HG02759 (cell line): Measurements from ENCODE around the gene VPS50.

Experiments
- ATAC-seq: cut with Tn5 transposase; IDR thresholded peaks from one replicate; pipeline ENCODE4 v1.9.1; 2021; ENCODE audit warnings: mild to moderate bottlenecking, moderate library complexity; ENCODE audit not compliant: unreplicated experiment

Gene VPS50, protein sequence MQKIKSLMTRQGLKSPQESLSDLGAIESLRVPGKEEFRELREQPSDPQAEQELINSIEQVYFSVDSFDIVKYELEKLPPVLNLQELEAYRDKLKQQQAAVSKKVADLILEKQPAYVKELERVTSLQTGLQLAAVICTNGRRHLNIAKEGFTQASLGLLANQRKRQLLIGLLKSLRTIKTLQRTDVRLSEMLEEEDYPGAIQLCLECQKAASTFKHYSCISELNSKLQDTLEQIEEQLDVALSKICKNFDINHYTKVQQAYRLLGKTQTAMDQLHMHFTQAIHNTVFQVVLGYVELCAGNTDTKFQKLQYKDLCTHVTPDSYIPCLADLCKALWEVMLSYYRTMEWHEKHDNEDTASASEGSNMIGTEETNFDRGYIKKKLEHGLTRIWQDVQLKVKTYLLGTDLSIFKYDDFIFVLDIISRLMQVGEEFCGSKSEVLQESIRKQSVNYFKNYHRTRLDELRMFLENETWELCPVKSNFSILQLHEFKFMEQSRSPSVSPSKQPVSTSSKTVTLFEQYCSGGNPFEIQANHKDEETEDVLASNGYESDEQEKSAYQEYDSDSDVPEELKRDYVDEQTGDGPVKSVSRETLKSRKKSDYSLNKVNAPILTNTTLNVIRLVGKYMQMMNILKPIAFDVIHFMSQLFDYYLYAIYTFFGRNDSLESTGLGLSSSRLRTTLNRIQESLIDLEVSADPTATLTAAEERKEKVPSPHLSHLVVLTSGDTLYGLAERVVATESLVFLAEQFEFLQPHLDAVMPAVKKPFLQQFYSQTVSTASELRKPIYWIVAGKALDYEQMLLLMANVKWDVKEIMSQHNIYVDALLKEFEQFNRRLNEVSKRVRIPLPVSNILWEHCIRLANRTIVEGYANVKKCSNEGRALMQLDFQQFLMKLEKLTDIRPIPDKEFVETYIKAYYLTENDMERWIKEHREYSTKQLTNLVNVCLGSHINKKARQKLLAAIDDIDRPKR

DNA sequence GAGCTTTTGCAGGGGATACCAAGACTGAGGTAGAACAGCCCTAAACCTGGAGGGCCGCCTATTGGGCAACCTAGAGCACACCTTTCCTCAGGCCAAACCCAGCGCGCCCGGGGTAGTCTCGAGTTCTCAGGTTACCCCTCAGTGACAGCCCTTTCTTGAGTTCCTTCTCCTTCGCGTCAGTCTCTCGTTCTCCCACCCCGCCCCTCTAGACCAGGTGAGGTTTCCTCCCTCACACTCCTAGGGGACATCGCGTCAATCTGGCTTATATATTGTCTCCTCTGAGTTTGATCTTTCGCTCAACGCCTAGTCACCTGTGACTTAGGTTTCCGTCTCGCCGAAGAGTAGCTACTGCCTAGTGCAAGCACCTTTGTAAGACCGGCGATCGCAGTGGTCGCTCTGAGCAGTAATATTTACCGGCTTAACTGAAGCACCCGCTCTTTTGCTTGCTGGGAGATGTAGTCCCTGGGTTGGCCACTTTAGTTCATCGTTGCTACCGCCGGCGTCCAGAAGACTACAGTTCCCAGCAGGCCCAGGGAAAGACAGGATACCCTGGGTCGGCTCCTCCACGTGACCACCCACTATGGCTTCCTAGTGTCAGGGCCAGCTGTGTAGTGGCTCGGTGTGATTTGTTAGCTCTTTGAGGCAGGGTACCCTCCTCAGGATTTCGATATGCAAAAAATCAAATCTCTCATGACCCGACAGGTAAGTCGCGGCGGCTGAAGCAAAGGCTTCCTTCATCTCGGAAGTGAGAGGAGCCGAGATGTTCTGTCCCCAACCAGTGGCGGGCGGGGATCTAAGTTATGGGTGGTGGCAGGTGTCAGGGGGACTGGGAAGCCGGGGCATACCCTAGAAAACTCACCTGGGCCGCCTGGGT is at the start of gene VPS50:
TSS of gene VPS50 (plus strand) at position 568 of the 874 bp plus-strand sequence. CDS start at position 670, 102 bp downstream.
- peak; percentile 99 for ATAC-seq

DNA sequence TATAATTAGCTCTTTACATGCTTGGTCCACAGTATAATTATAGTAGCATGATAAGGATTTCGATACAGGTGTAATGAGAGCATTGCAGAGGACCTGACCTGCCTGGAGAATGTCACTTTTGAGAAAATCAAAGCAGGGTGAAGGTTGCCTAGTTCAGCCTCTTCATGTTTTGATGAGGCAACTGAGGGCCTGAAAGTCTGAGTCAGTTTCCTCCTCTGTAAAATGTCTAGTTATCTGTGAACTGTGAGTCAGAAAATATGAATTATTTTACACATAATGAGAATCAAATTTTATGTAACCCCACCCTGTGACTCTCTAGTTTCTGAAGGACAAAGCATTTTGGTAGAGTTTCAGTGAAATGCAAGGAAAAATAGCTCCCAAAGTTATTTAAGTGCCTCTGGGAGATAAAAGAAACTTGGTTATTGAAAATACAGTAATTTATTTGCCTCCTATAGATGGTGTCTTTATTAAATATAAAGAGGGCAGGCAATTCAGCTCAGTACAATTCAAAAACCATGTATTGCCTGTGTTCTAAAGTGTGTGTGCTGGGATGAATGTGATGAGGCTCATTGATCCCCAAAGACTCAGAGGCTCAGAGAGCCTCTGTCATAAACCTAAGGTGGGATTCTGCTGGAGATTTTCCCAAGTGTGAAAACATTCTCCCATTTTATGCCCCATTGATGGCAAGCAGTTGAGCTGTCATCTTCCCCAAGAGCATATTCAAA is 46.7 kb upstream of the VPS50 start:
- ATAC-seq: no peak

DNA sequence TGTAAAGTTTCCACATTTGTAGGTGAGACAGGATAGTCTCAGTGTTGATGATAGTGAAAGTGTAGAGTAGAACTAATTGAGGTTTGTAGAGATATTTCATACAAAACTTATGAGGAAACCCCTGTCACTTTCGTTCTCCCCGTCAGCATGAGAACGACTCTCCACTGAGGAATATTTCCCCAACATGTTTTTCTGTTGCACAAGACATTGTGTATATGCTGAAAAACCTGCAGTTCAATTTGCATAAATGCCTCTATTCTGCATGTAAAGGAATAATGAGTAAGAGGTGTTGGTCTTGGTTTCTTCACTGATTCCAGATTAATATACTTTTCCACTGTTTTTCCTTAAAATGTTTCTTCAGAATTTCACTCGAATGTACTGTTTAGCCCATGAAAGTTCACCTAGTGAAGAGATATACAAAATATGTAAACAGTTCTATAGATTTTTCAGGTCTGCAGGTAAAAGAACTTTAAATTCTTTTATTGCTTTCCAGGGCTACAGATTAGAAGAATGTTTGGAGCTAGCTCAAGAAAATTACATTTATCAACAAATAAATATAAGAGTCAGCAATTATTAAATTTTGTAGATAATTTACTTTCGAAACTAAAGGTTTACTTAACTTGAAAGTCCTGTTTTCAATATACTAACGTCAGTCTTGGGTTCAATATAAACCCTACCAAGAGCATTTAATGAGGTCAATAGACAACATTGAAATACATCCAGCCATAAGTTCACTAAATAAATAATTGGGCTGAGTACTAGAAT is 43.1 kb upstream of the VPS50 start:
- no peak for ATAC-seq

- no peak for ATAC-seq
These were observed 37.8 kb upstream of the VPS50 start for GRCh38 chr7:93194386-93194785.

GRCh38 chr7:93196336-93196735 is 35.8 kb upstream of the VPS50 start:
- ATAC-seq: no peak

- ATAC-seq: no peak
These were observed 33.7 kb upstream of the VPS50 start for GRCh38 chr7:93198472-93198871.

DNA sequence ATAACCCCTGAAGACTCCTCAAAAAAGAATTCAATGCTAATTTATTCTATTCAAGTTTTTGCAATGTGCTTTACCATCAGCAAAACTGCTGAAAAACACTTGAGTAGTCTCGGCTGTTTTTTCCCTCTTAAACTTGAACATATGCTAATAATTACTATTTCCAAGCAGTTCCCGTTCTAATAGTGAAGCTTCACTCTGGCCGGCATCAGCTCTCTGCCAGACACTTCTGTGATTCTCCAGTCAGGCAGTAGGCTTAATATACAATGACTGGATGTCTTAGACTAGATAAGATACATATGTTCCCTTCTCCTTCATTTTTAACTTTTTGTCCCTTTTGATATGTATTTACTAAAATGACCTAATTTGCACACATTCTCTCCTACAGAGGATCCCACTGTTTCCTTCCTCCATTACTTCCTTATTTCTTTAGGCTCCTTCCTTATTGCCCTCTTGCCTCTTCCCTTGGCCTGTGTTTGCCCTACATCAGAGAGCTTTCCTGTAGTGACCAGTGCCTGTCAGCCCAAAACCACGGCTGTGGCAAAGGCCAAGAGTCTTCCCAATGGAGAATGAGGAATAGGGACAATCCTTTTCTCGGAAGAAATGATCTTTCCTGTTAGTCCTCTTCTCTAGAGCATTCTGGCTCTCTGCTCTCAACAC is 29.4 kb upstream of the VPS50 start:
- ATAC-seq: no peak

DNA sequence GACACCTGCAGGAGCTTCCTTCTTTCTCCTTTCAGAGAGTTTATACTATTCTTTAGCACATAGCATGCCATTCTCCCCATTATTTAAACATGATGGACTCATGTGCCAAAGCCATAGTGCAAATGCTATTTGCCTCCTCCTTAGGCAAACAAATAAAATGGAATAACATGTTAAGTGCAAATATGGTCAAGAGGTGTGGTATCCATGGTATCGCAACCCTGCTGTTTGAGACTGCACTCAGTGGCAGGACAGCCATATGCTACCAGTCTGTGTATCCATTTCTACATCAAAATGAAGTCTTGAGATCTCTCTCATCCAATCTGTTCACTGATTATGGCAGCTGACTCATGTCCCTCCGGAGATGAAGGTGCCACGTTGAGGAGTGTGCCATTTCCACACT is 28.7 kb upstream of the VPS50 start:
- ATAC-seq: no peak

DNA sequence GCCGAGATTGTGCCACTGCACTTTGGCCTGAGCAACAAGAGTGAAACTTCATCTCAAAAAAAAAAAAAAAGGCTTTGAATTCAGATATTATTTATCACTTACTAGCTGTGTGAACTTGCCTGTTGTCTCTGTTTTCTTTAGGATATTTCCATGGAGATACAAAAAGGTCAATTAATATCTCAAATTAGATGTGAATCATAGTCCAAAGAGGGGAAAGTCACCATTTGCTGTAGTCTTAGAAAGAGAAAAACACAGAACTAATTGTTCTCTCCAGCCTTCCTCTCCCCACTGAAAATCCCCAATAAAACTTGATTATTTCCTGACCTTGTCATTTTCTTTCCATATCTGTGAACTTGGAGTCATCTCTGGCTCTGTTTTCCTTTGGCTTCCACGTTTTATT is 27.1 kb upstream of the VPS50 start:
- no peak for ATAC-seq

- ATAC-seq: no peak
These were observed 20.8 kb upstream of the VPS50 start for GRCh38 chr7:93211228-93211818.

DNA sequence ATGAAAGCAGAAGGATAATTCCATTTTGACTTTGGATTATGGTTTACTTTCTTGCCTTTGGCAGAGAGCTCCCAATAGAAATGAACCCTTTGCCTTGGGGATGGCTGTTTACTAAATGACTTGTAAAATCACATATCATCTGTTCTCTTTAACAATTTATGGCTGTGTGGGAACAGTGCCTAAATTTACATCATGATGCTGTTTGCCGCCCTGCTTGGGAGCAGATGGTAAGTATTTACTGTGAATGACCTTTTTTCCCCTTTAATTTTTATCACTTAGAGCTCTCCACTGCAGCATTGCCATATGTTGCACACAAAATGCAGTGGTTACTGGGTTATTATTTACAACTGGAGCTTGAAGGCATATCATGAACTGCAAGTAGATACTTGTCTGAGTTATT is 19.3 kb upstream of the VPS50 start:
- ATAC-seq: no peak

- ATAC-seq: no peak
These were observed 13.0 kb upstream of the VPS50 start for GRCh38 chr7:93218997-93219827.

GRCh38 chr7:93219868-93220267 is 12.3 kb upstream of the VPS50 start:
- no peak for ATAC-seq

- no peak for ATAC-seq
These were observed 5.9 kb upstream of the VPS50 start, which contains the start of gene HEPACAM2 for GRCh38 chr7:93226310-93226709. Gene HEPACAM2, minus strand, starts transcription at chr7:93226469.

- no peak for ATAC-seq
These were observed 3.9 kb upstream of the VPS50 start for GRCh38 chr7:93228302-93228701.

DNA sequence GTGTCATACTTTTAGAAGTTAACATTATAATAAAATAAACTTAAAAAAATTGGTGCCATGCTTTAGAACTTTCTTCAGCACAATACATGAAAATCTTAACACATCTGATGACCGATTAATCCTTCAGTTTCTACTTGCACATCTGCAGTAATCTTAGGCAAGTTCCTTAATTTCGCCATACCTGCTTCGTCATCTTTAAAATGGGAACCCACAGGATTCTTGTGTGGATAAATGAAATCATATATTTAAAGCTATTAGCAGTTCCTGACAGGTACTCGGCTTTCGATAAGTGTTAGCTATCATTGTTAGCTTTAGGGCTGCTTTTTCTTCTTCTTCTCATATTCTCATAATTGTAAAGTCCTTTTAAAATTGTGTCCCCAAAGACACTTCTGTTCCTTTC is 907 bp upstream of the VPS50 start:
- no peak for ATAC-seq

GRCh38 chr7:93232673-93233018 is 480 bp downstream of the VPS50 start:
- ATAC-seq: peak; percentile 4

- no peak for ATAC-seq
These were observed 3.4 kb downstream of the VPS50 start for GRCh38 chr7:93235541-93235940.
